ENCODE results near the gene USH2A. TPM values are rescaled to one million over a fixed set of nuclear protein-coding genes. Genes with fewer than 3 reads are reported as not detected.

Gene USH2A
- total RNA-seq, 1 donor from 2014 or later: 0.02 TPM

GRCh38 chr1:216464489-216464888 is 41.2 kb upstream of the USH2A start:
- Mint-ChIP-seq H3K4me3 (ENCODE audit: unreplicated experiment) (no peak overlapping the region), H3K27me3 (ENCODE audit: low read depth, unreplicated experiment) (no peaks in the 10 kb centered on the region), H3K9me3 (ENCODE audit: unreplicated experiment) (no peaks in the 10 kb centered on the region), H3K4me1 (ENCODE audit: low read depth, unreplicated experiment) (peaks cover 26% of the 10 kb centered on the region), H3K27ac (ENCODE audit: unreplicated experiment) (no peak overlapping the region), H3K36me3 (ENCODE audit: low read depth, unreplicated experiment) (no peaks in the 10 kb centered on the region)
- no peaks in the 10 kb centered on the region for H3K79me2 ChIP-seq (ENCODE audit: insufficient read depth, low read length)
- no peak overlapping the region for H3K9ac ChIP-seq (ENCODE audit: low read length)
- peaks cover 17% of the 10 kb centered on the region for H3K4me1 ChIP-seq (ENCODE audit: insufficient read depth, low read length)
- H3K27me3 ChIP-seq (ENCODE audit: insufficient read depth, low read length): no peaks in the 10 kb centered on the region
- no peak overlapping the region for H3K4me2 ChIP-seq (ENCODE audit: low read length)
- TF ChIP-seq CTCF (IDR thresholded peaks at IDR 0.05; ENCODE audit: insufficient read depth, low read depth, low read length) (no peak), EZH2 (IDR thresholded peaks at IDR 0.05; ENCODE audit: insufficient read depth, low read length) (no peak)
- H3K36me3 ChIP-seq (ENCODE audit: insufficient read depth, low read length): no peaks in the 10 kb centered on the region
- no peak for FAIRE-seq
- H3K27ac ChIP-seq (ENCODE audit: low read depth, low read length): no peak overlapping the region
- no peak overlapping the region for H3K4me3 ChIP-seq (ENCODE audit: insufficient read depth, low read depth, low read length)
- H2AFZ ChIP-seq (ENCODE audit: low read depth, low read length): no peak overlapping the region
- H3K9me3 ChIP-seq (ENCODE audit: insufficient read depth, low read depth, low read length): no peaks in the 10 kb centered on the region
- H4K20me1 ChIP-seq (ENCODE audit: insufficient read depth, low read length): no peaks in the 10 kb centered on the region
- peak; percentile 96 for DNase-seq (ENCODE audit: low read depth)

- Mint-ChIP-seq H3K9me3 (ENCODE audit: unreplicated experiment) (no peaks in the 10 kb centered on the region), H3K4me3 (ENCODE audit: unreplicated experiment) (no peak overlapping the region), H3K27me3 (ENCODE audit: low read depth, unreplicated experiment) (no peaks in the 10 kb centered on the region), H3K36me3 (ENCODE audit: low read depth, unreplicated experiment) (no peaks in the 10 kb centered on the region), H3K4me1 (ENCODE audit: low read depth, unreplicated experiment) (peaks cover 32% of the 10 kb centered on the region), H3K27ac (ENCODE audit: unreplicated experiment) (peak overlapping the region; percentile 48)
- FAIRE-seq (no peak), DNase-seq (ENCODE audit: low read depth) (peak; percentile 72)
- Histone ChIP-seq H3K27me3 (ENCODE audit: insufficient read depth, low read length) (no peaks in the 10 kb centered on the region), H2AFZ (ENCODE audit: low read depth, low read length) (no peak overlapping the region), H3K4me3 (ENCODE audit: insufficient read depth, low read depth, low read length) (no peak overlapping the region), H3K9me3 (ENCODE audit: insufficient read depth, low read depth, low read length) (no peaks in the 10 kb centered on the region), H3K36me3 (ENCODE audit: insufficient read depth, low read length) (no peaks in the 10 kb centered on the region), H3K79me2 (ENCODE audit: insufficient read depth, low read length) (no peaks in the 10 kb centered on the region), H3K27ac (ENCODE audit: low read depth, low read length) (no peak overlapping the region), H3K9ac (ENCODE audit: low read length) (no peak overlapping the region), H3K4me1 (ENCODE audit: insufficient read depth, low read length) (peaks cover 19% of the 10 kb centered on the region), H3K4me2 (ENCODE audit: low read length) (peak overlapping the region; percentile 18), H4K20me1 (ENCODE audit: insufficient read depth, low read length) (no peaks in the 10 kb centered on the region)
- TF ChIP-seq CTCF (IDR thresholded peaks at IDR 0.05; ENCODE audit: insufficient read depth, low read depth, low read length): no peak
Observed at GRCh38 chr1:216462066-216462775, 39.0 kb upstream of the USH2A start.

GRCh38 chr1:216461466-216461865 is 38.2 kb upstream of the USH2A start:
- H3K4me1 Mint-ChIP-seq (ENCODE audit: low read depth, unreplicated experiment): peaks cover 39% of the 10 kb centered on the region
- Histone ChIP-seq H3K36me3 (ENCODE audit: insufficient read depth, low read length) (no peaks in the 10 kb centered on the region), H3K4me2 (ENCODE audit: low read length) (peak overlapping the region; percentile 7), H4K20me1 (ENCODE audit: insufficient read depth, low read length) (no peaks in the 10 kb centered on the region), H3K4me1 (ENCODE audit: insufficient read depth, low read length) (peaks cover 24% of the 10 kb centered on the region), H3K79me2 (ENCODE audit: insufficient read depth, low read length) (no peaks in the 10 kb centered on the region), H3K9me3 (ENCODE audit: insufficient read depth, low read depth, low read length) (no peaks in the 10 kb centered on the region), H3K27me3 (ENCODE audit: insufficient read depth, low read length) (no peaks in the 10 kb centered on the region), H3K9ac (ENCODE audit: low read length) (no peak overlapping the region), H2AFZ (ENCODE audit: low read depth, low read length) (no peak overlapping the region), H3K4me3 (ENCODE audit: insufficient read depth, low read depth, low read length) (no peak overlapping the region), H3K27ac (ENCODE audit: low read depth, low read length) (no peak overlapping the region)
- no peak overlapping the region for H3K4me3 Mint-ChIP-seq (ENCODE audit: unreplicated experiment)
- DNase-seq (ENCODE audit: low read depth): no peak
- H3K9me3 Mint-ChIP-seq (ENCODE audit: unreplicated experiment): no peaks in the 10 kb centered on the region
- H3K27ac Mint-ChIP-seq (ENCODE audit: unreplicated experiment): no peak overlapping the region
- no peaks in the 10 kb centered on the region for H3K27me3 Mint-ChIP-seq (ENCODE audit: low read depth, unreplicated experiment)
- FAIRE-seq: no peak
- H3K36me3 Mint-ChIP-seq (ENCODE audit: low read depth, unreplicated experiment): no peaks in the 10 kb centered on the region
- no peak for TF ChIP-seq CTCF (IDR thresholded peaks at IDR 0.05; ENCODE audit: insufficient read depth, low read depth, low read length)
- no peak for TF ChIP-seq EZH2 (IDR thresholded peaks at IDR 0.05; ENCODE audit: insufficient read depth, low read length)
